HL-60/S4 treated with phorbol 12-myristate 13-acetate at 8.2 ng/mL for 4 days and 3 days (cell line): ENCODE measurements around the gene HLA-B.
"Not testable (repeated sequence)": the region's sequence is repeated elsewhere in the genome, so short reads cannot be mapped to it uniquely, and the experiment has no call there.

Experiments
- in situ Hi-C: fragments of 300-500 bp; cut with MboI; formaldehyde crosslinking; loops from 2 replicates; pipeline ENCODE4 v1.15.0; 2022; ENCODE audit warnings: low sequenced_read_pairs

Gene HLA-B

DNA sequence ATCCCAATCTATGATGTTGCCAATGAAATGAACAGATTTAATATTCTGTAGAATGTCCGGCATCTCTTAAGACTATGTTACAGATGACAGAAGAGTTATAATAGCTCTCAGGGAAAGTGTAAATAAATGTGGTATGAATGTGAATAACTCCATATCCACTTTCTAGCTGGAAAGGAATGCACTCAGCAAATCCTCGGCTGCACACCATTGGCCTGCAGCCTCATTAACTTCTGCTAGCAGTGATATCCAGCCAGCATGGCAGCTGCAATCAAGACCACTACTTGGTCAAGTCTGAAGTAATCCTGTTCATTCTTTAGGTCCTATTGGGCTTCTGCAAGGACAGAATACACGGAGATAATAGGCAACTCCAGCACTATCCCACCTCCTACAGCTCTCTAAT, 29.1 kb upstream of the HLA-B start:
- in situ Hi-C loops = no loop called here

DNA sequence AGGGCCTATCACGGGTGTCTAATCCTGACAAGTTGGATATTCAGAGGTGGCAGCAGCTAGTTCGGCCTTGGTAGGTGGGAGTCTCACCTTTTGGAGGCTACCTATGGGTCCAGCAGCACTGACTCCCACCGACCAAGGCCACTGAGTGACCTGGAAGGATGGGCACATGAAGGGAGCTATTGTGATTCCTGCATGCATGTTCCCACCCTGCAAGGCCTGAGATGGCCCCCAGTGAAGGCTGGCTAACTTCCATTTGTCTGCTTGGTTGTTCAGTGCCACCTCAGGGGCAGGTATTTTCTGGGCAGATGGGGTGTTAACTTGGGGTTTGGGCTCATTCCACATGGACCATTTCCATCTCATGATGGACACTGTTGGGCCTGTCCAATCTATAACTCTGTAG, 28.1 kb upstream of the HLA-B start:
- in situ Hi-C loops = no loop called here

DNA sequence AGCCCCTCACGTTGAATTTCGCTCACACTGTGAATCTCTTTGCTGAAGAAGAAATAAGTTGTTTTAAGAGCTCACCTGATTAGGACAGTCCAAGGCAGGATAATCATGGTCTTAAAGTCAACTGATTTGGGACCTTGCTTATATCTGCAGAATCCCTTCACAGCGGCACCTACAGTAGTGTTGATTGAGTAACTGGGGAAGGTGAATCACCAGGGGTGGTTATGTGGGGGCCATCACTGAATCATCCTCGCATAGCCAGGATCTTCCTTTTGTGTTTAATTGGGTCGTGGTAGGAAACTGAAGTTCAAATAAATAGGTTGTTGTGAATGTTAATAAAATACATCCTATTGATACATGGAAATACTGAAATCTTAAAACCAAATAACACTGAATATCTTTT, 26.2 kb upstream of the HLA-B start:
- in situ Hi-C loops = no loop called here

DNA sequence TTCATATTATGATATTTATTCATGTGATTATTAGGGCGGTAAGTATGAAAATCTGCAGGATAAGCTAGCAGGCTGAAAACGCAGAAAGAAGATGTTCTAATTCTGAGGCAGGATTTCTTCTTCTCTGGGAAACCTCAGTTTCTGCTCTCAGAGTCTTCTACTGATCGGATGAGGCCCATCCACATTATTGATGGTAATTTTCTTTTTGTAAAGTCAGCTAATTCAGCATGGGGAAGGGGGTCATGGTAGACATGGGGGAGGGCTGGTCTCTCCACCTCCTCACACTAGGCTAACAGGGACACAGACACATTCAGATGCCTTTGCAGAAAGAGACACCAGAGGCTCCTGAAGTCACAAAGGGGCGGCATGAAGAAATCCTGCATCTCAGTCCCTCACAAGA, 24.7 kb upstream of the HLA-B start:
- in situ Hi-C loops = no loop called here

DNA sequence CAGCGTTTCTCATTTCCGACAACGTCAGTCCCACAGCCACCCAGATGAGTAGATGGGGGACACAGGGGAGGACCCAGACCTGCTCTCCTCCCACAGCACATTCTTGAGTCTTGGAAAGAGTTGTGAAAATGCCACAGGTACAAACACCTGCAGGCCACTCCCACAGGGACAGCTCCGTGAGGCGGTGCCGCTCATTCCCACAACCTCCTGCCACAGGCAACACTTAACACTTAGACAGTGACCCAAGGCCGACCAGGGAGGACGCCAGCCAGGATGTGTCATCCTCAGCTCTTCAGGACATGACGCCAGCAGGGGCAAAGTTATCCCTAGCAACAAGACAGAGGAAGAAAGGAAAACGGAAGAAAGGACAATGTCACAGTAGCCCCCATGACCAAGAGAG, 22.9 kb upstream of the HLA-B start:
- in situ Hi-C loops = no loop called here

DNA sequence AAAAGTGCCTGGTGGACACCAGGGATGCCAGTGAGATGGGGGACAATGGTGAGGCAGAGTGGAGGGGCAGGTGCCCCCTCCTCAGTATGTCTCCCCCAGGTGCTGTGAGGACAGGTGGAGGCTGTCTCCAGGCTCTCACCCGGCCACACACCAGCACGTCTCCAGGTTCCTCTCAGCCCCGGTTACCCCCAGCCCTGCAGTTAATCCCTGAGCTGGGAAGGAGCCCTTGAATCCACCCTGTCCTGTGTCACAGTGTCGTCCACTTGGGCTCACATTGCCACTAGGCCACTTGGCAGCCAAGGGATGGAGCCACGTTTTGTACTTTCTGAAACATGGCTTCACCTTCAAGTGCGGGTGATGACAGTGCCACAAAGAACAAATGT, 21.7 kb upstream of the HLA-B start:
- in situ Hi-C loops = no loop called here

DNA sequence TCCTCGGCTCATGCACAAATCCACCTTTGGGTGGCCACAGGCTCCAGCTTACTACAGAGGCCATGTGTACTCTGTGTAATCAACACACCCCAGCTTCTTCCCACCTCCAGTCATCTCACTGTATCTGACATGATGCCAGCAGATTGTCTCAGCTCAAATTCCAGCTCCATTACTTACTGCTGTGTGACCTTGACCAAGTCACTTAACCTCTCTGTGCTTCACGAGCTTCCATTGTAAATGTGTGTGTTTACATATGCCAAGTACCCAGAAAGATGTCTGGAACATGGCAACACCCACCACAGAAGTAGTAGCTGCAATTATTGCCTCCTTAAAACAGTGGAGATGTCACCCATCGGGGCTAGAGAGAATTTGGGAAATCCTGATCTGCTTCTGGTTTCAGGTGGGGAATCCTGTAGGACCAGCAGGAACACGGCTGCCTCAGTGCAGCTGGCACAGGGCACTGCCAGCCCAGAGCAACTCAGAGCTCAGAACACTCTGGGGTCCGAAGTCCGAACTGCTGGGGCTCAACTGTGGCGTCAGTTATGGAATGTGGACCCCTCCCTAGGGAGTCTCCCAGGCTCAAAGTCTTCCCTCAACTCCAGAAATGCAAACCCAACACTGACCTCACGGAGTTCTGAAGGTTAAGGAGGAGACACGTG, 21.2 kb upstream of the HLA-B start:
- in situ Hi-C loops = no loop called here

DNA sequence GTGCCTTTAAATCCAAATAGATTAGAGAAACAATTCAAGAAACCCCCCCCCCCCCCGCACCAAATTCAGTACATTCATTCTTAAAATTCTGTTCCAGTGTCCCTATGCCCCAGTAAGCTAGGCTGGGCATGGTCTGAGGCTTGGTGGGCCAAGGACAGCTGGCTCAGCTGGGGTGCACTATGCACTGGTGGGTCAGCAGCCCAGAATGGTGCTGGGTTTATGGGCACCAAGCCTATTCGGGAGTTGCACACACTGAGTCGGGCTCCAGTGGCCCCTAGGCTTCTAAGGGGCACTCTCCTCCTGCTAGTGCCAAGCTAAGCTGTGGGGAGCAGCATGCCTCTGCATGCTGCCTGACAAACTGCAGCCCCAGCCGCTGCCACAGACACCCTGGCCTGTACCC, 20.1 kb upstream of the HLA-B start:
- in situ Hi-C loops = no loop called here

DNA sequence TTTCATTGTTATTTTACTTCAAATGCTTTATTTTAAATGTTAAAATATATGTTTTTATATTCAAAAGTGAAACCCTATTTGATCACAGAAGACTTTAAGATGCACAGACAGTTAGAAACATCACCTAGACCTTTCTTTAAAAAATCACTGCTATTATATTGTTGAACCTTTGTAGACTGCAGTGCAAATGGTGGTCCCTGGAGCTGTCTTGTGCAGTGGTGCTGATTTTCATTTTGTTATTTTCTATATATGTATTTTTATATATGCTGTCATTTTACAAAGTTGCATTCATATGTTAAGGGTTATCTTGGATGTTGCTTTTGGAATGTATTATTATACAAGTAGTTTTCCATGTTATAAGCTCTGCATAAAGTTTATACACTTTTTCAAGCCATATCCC, 18.7 kb upstream of the HLA-B start:
- in situ Hi-C loops = no loop called here

DNA sequence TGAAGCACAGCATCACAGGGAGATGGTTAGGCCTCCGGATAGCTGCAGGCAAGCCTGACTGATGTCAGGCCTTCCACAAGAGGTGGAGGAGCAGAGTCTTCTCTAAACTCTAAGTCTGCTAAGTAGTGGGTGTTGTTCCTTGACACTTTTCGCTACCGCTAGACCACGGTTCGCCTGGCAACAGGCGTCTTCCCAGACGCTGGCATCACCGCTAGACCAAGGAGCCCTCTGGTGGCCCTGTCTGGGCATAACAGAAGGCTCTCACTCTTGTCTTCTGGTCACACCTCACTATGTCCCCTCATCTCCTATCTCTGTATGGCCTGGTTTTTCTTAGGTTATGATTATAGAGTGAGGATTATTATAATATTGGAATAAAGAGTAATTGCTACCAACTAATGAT, 17.1 kb upstream of the HLA-B start:
- in situ Hi-C loops = not testable (repeated sequence)

DNA sequence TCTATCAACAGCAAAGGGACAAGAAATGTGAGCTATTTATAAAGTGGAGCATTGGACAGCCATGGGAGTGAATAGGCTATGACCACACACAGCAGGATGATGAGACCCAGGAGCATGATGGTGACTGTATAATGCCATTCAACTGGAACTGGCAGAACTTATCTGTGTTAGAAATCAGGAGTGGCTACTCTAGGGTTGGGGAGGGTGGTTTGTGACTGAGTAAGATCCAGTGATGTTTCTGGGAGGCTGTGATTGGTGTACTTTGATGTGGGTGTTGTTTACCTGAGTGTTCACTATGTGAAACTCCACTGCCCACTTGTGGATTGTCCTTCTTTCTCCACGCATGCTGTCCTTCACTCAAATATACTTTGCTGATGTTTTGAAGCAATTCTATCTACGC, 11.5 kb upstream of the HLA-B start:
- in situ Hi-C loops = loop anchor here (10.0 kb wide), 1 partner anchor 174 kb away; no protein-coding TSS in a partner anchor

DNA sequence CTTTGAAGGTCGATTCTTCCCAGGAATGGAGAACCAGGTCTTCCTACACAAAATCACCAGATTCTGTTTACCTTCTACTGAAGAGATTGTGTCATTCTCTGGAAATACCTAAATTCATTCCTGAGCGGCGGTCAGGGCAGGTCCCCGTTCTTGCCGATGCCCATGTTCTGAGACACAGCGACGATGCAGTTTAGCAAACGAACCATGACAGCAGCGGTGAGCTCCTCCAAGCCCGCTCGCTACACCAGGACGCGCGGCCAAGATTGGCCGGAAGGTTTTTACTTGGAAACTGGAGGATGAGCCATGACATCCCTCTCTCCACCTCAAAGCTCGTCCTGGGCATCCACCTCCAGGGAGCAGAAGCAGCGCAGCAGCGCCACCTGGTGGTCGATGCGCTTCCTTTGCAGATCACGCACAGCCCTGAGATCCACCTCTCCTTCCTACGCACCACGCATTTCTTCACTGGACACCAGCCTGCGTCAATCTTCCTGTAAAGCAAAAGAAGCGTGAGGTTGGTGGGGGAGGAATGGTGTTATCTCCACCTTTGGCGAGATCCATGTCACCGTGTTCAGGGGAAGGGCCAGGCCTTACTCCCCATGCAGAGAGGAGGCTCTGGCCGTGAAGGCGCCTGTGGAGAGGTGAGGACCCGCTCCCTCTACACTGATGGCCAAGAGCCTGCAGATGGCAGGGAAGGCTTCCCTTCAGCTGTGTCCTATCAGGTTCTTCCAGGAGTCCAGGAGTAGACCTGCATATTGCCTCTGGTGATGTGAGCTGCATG, 9.9 kb upstream of the HLA-B start:
- in situ Hi-C loops = loop anchor here (10.0 kb wide), 1 partner anchor 172 kb away; no protein-coding TSS in a partner anchor

DNA sequence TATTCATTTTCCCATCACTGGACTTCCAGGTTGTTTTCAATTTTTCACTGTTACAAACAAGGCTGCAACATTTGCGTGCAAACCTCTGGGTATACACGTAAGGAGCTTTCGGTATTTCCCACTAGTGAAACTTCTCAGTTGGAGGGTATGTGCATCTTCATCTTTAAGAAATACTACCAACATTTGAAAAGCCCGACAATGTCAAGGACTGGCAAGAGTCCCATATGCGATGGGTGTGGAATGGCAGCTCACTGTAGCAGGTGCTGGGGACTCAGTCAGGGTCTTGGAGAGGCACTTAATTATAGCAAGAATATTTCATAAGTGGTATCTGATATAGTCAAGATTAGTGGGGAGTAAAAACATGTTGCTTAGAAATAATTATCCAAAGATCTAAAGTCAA, 8.9 kb upstream of the HLA-B start:
- in situ Hi-C loops = loop anchor here (10.0 kb wide), 1 partner anchor 171 kb away; no protein-coding TSS in a partner anchor

DNA sequence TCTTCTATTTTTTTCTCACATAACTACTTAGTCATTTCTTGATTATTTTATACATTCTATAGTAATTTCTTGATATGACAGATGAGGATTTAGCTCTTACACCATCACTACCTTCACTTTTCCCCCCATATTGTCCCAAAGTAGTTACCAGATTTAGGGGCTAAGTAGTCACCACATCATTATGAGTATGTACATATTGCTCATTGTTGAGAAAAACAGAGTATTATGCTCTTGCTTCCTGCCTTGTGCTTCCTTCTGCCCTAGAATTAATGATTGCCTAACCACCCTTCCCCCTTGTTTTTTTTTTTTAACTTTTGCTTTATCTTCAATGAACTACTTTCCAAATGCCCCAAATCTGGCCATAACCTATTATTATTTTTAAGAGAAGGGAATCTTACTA, 6.8 kb upstream of the HLA-B start:
- in situ Hi-C loops = loop anchor here (10.0 kb wide), 1 partner anchor 169 kb away; no protein-coding TSS in a partner anchor

DNA sequence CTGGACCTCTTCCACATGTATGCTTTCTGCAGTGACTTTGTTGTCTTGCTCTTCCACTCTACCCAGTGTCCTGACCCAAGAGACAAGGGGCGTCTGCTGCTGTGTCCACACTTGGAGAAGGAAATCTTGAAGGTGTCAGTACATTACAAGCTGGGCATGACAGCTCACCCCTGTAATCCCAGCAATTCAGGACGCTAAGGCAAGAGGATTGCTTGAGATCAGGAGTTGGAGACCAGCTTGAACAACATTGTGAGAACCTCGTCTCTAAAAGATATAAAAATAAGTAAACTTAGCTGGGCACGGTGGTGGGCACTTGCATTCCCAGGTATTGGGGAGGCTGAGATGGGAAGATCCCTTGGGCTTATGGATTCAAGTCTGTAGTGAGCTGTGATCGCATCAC, 5.8 kb upstream of the HLA-B start:
- in situ Hi-C loops = loop anchor here (10.0 kb wide), 1 partner anchor 168 kb away; no protein-coding TSS in a partner anchor

DNA sequence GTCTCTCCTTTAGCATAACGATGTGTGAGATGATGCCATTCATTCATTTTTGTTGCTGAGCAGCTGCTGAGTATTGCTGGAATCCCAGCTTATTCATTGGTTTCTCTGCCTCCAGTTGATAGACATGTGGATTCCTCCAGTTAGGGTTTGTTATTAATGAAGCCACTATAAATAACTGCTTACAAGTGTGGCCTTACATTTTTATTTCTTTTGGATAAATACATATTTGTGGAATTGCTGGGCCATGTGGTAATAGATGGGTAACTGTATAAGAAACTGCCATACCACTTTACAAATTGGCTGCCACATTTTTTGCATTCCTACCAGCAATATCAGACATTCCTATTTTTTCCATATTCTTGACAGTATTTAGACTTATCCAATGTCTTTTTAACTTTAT, 2.6 kb upstream of the HLA-B start:
- in situ Hi-C loops = no loop called here

DNA sequence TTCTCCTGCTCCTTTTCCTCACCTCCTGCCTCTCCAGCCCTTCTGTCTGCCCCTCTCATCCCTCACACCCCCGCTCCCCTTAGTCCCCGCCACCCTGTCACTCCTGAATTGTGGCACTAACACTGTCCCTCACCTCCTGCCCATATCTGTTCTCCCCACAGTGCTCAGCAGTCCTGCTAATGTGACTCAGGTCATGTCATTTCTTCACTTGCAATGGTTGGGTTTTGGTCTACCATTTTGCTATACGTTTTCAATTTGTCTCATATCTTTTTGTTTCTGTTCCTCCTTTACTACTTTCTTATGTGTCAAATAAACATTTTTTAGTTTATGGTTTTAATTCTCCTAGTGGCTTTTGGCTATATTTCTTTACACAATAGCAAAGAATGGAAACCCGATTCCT, 1.3 kb upstream of the HLA-B start:
- in situ Hi-C loops = no loop called here

DNA sequence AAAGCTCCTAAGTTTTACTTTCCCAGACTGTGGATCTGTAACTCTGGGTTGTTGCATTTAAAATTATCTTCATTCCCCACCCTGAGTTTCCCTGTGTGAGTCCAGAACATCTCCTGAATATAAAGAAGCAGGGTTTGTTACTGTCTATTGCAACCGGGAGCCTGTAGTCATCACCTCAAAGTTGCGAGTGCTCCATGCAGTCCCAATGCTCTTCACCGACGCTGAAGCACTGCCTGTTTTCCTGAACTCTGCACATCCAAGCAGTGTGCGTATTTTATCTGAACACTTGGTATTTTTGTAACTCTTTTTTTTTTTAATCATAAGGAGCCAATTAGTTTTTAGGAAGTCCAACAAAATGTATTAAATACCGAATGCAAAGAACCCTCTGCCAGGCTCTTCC, 907 bp upstream of the HLA-B start:
- in situ Hi-C loops = no loop called here

DNA sequence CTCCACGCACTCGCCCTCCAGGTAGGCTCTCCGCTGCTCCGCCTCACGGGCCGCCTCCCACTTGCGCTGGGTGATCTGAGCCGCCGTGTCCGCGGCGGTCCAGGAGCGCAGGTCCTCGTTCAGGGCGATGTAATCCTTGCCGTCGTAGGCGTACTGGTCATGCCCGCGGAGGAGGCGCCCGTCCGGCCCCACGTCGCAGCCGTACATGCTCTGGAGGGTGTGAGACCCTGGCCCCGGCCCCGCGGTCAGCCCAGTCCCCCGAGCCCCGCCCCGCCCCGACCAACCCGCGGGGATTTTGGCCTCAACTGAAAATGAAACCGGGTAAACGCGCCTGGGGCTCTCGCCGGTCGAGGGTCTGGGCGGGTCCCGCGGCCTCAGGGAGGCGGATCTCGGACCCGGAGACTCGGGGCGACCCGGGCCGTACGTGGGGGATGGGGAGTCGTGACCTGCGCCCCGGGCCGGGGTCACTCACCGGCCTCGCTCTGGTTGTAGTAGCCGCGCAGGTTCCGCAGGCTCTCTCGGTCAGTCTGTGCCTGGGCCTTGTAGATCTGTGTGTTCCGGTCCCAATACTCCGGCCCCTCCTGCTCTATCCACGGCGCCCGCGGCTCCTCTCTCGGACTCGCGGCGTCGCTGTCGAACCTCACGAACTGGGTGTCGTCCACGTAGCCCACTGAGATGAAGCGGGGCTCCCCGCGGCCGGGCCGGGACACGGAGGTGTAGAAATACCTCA, 598 bp downstream of the HLA-B start:
- in situ Hi-C loops = no loop called here

DNA sequence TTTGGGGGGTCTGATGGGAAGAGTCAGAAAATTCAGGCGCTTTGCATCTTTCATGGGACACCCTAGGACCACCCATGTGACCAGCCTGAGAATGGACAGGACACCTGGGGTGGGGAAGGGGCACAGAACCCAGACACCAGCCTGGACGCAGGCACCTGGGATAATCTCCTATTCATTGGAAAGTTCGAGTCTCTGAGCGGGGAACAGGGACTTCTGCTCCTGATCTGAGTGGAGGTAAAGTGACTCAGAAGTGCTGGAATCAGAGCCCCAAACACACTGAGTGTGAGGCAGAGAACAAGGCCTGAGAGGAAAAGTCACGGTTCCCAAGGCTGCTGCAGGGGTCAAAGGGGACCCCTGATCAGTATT, 1.4 kb downstream of the HLA-B start:
- in situ Hi-C loops = no loop called here

DNA sequence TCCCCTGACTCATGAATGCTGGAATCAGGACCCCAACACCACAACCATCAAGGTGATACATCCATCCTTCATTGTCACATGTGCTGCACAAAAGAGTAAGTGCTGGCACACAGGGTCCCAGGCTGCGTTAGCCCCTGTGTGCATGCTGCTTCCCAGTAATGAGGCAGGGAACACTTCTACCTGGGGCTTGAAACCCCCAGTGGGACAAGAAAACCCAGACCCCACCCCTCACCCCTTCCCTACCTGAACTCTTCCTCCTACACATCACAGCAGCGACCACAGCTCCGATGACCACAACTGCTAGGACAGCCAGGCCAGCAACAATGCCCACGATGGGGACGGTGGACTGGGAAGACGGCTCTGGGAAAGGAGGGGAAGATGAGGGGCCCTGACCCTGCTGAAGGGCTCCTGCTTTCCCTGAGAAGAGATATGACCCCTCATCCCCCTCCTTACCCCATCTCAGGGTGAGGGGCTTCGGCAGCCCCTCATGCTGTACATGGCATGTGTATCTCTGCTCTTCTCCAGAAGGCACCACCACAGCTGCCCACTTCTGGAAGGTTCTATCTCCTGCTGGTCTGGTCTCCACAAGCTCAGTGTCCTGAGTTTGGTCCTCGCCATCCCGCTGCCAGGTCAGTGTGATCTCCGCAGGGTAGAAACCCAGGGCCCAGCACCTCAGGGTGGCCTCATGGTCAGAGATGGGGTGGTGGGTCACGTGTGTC, 2.0 kb downstream of the HLA-B start:
- in situ Hi-C loops = loop anchor here (5.0 kb wide), 1 partner anchor 88 kb away; no protein-coding TSS in a partner anchor
